NCI-H1930 (cell line): ENCODE measurements around the gene BMPR1B.

Experiments used
- DNase-seq, 2 experiments: peaks; one replicate each; lab custom pipeline; 2025; lab: John Stamatoyannopoulos, UW

The BMPR1B gene

DNA sequence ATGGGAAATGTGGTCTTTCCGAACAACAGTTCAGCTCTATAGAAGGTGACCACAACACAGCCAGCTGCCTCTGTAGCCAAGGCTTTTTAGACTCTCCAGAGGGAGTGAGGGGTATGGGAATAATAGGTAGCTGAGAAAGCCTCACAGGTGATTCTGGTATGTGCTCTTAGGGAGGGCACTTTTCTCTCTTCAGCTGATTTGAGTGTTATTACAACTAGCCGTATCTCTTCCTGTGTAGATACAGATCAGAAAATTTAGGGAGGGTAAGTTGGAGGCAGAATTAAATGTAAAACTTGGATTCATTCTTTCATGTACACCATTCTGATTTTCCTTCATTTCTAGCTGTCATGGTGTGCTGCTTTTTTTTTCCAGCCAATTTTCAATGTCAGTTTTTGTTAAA lies 154.9 kb downstream of the BMPR1B start:
- DNase-seq: no peak

DNA sequence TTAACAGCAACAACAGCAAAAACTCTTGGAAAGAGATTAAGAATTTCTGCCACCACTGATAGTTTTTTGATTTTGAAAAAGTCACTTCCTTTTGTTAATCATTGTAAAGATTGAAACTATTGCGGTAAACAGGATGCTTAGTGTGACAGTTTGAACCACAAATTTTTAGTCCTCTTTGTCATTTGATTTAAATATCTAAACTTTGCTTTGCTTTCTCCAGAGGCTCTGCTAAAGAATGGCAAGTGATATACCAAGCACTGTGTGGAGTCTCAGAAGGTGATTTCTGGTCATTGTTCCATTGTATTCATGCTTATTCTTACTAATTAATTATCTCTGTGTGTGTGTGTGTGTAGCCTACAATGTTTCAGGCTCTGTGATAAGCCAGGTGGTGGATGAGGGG lies 155.6 kb downstream of the BMPR1B start:
- no peak for DNase-seq

- DNase-seq: no peak
Observed at GRCh38 chr4:94917146-94917545, 159.4 kb downstream of the BMPR1B start.

GRCh38 chr4:94918543-94918942 lies 160.8 kb downstream of the BMPR1B start:
- no peak for DNase-seq

GRCh38 chr4:94920369-94920768 lies 162.6 kb downstream of the BMPR1B start:
- DNase-seq: no peak

DNA sequence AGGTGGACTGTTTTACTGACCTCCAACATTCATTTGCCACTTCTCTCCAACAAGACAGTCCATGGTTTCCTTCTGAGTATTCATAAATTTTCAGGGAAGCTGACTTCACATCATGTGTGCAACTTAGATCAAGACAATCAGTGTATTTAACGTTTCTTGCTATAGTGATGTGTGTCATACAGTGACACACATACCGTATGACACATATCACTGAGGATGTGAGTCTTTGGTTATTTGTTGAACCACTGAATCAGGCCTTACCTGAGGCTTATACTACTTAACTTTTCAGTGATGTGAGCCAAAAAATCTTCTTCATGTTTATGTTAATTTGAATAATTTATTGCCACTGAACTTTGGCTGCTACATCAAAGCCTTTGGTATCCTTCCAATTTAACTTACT lies 166.8 kb downstream of the BMPR1B start:
- DNase-seq: no peak

- no peak for DNase-seq
Observed at GRCh38 chr4:94925764-94926347, 168.1 kb downstream of the BMPR1B start.

GRCh38 chr4:94926936-94927335 lies 169.2 kb downstream of the BMPR1B start:
- no peak for DNase-seq

DNA sequence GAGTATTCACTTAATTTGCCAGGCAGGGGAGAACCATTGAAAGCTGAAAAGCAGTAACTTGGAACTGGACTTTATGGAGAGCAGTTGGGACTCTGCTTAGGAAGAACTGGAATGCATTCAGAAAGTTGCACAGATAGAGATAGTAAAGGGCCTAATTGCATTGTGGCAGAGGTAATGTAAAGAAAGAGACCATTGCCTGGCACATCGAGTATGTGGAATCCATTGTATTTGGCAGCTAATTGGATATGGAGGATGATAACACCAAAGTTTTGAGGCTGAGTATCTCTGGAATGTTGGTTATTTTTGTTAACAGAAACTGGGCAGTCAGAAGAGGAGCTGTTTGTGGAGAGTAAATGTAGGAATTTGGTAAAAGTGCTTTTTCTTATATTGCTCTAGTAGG lies 169.9 kb downstream of the BMPR1B start:
- no peak for DNase-seq

DNA sequence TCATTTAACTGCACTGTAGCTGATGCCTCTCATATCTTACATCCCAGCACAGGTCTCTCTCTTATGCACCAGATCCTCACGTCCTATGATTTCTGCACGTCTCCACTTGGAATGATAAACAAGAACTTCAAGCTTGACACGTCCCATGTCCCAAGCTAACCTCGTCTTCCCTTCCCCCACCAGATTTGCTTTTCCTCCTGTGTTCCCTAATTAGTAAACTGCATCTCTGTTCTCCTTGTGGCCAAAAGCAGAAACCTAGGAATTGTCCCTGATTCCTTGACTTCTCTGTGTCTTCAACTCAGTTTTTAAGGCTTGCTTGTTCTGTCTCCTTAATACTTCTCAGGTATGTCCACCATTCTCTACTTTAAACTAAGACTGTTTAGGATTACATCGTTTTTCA lies 171.9 kb downstream of the BMPR1B start:
- no peak for DNase-seq

- DNase-seq: no peak
Observed at GRCh38 chr4:94931626-94932025, 173.9 kb downstream of the BMPR1B start.

GRCh38 chr4:94932366-94932765 lies 174.6 kb downstream of the BMPR1B start:
- DNase-seq: no peak

GRCh38 chr4:94933799-94934198 lies 176.0 kb downstream of the BMPR1B start:
- DNase-seq: no peak

- DNase-seq: no peak
Observed at GRCh38 chr4:94934201-94934600, 176.4 kb downstream of the BMPR1B start.

- no peak for DNase-seq
Observed at GRCh38 chr4:94934864-94935263, 177.1 kb downstream of the BMPR1B start.

- DNase-seq: no peak
Observed at GRCh38 chr4:94936854-94937253, 179.1 kb downstream of the BMPR1B start.

GRCh38 chr4:94939791-94940519 lies 182.2 kb downstream of the BMPR1B start:
- no peak for DNase-seq

GRCh38 chr4:94940520-94940908 lies 182.8 kb downstream of the BMPR1B start:
- DNase-seq: no peak

GRCh38 chr4:94941706-94942105 lies 184.0 kb downstream of the BMPR1B start:
- DNase-seq: no peak

DNA sequence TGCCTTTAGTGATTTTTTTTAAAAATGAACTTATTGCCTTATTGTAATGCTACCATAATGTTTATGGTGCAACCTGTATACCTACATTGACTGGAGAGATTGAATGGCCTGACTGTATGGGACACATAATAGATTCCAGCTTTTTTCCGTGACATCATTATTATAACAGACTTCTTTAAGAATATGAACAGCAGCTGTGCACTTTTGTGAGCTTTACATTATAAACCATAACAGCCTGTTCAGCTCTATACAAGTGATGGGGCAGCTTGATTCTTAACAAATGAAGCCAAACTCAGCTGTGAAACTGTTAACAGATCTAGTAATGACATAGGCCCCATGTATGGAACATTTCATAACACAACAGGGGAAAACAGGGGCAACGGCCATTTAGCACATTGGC lies 187.0 kb downstream of the BMPR1B start:
- no peak for DNase-seq

DNA sequence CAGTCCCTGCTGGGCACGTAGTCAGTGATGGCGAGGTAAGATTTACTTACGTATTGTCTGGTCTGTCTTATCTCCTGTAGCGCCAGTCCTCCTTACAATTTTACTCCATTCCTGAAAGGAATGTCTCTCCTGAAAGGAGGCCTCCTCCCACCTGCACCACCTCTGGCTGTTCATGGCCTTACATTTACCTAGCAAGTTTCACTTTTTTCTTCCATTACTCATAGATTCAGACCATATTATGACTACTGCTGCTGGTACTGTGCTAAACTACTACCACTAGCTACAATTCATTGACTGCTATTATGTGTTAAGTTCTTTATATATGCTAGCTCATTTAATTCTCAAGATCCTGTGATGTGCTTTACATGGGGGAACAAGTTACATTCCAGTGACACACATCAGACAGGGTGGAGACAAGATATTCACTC lies 189.9 kb downstream of the BMPR1B start:
- no peak for DNase-seq

DNA sequence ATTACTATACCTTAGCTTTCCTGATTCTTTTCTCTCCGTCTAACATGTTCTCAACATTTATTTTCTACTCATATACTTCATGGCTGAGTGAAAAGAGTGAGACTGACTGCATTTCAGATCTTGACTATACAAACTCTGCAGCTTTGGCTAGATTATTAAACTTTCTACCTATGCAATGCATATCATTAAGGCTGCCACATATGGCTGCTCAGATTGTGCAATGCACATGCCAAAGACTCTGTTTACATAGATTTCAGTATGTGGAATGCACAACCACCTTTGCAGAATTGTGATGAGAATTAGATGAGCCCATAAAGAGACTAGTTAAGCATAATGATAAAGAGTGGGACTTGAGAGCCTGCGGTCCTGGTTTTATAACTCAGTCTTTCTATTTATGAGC lies 196.5 kb downstream of the BMPR1B start:
- no peak for DNase-seq

- DNase-seq: peak; percentile 43 to 58
Observed at GRCh38 chr4:94957030-94957429, 199.3 kb downstream of the BMPR1B start.

- DNase-seq: no peak
Observed at GRCh38 chr4:94959307-94959706, 201.6 kb downstream of the BMPR1B start.
